NCI-H1048 (cell line): ENCODE results near the gene AMT.
"Not testable (repeated sequence)": the region's sequence is repeated elsewhere in the genome, so short reads cannot be mapped to it uniquely, and the experiment has no call there.

Experiments used
- DNase-seq: peaks from one replicate; lab custom pipeline; 2025; lab: John Stamatoyannopoulos, UW

The AMT gene

DNA sequence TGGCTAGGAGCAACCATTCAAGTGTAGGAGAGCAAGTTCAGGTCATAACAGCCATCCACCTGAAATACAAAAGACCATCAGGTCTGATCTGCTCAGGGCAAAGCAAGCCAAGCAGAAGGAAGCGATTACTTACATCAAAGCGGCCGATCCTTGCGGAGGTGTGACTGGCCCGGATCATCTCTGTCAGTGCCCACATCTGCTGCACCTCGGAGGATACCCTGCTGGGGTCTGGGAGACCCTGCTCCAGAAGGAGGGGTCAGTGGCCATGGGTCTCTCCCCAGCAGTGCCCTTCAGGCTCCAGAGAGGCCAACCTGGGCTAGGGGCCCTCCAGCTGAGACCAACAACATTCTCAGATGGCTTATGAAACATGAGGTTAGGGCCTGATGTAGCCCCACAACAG, 2.5 kb upstream of the AMT start:
- no peak for DNase-seq

DNA sequence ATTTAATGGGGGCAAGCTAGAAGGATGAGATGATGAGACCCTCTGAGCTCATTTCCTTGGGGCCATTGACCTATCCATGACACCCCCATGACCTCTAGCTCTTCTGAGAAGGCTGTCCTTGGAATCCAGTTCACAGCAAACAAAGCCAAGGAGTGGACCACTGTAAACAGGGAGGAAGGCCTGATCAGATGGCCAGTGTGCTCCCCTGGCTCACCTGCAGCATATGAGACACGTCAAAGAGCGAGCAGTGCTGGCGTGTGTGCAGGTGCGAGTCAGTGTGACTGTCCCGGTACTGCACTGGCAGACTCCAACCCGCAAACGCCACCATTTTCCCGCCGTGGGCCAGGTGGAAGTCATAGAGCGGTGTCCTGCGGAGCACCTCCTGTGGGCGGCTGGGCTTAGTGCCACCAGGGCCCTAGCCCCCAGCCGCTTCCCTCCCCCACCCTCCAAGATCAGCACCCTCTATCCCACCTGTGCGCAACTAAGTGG, 339 bp downstream of the AMT start:
- no peak for DNase-seq

DNA sequence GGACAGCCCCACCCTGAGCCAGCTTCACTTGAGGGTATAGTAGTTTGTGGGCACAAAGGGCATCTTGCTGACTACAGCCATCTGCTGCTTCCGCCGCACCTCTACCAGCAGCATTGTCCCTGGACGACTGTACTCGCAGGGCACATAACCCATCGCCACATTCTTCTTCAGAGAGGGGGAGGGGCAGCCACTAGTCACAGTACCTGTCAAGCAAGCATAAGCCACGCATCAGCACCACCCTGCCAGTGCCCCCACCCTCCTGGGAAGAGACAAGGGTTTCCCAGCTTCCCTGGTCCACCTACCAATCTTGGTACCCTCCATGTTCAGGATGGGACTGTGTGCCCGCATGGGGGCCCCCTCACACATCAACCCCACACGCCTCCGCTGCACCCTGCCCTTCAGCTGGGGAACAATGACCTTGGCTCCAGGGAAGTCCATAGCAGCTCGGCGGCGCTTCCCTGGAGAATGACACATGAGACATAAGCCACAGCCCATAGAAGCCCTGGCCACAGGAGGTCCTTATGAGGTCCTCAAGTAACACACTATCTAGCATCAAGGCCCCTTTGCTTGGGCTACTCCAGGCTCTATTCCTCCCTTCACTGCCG, 4.7 kb downstream of the AMT start:
- no peak for DNase-seq

DNA sequence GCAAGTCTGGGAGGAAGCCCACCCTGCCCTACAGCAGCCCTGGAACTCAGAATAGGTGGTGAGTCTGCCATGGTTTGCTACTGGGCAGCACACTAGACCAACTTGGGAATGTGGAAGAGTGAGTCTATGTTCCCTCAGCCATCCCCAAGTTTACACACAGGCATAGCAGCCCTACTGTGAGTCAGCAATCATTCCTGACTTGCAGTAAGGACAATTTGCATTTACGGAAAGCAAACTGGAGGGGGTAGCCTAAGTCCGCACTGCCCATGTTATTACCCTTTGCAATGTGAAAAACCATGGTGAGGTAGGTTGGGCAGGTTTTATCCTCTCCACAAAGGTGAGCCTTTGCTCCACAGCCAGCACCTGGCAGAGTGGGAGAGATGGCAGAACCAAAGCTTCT, 5.4 kb downstream of the AMT start:
- no peak for DNase-seq

DNA sequence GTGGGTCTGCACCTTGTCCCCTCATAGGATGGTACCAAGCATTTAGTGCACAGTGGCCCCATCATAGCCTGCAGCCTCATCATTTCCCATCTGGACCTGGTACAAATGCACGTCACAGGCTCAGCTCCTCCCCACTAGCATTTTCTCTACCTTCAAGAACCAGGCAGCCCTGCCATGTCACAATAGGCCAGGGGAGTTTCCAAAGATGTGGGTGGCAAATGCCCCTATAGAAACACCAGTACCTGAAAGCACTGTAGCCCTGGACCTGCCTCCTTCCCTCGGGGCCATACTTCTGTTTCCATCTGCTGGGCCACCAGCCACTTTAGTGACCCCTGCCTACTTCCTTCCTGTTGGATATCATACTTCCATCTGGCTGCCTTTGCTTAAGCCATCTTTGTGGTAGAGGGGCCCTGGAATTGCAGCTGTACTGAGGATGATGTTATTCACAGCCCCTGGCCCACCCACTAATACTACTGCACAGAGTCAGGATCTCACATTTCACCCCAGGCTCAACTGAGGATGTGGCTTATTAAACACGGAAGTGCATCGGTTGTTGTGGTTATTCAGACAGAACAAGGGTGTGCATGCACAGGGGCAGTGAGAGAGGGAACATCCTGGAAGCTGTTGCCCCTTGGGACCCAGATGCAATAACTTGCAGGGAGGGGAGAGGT, 6.2 kb downstream of the AMT start:
- no peak for DNase-seq

DNA sequence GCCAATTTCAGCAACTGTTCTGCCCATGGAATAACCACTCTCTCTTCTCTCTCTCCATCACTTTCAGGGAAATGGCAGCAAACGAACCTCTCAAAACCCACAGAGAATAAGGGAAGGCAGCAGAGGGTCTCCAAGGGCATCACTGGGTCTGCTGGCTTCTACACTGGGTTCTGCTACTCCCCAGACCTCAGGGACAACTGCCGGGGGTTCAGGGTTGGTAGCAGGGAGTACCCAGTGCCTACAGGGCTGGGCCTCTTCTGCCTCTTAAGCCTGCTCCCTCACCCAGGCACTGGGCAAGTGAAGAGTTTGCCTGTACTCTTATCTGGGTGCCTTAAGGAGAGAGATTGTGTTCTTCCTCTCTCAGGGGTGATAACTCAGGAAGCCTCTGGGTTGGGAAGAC, 7.5 kb downstream of the AMT start:
- no peak for DNase-seq

DNA sequence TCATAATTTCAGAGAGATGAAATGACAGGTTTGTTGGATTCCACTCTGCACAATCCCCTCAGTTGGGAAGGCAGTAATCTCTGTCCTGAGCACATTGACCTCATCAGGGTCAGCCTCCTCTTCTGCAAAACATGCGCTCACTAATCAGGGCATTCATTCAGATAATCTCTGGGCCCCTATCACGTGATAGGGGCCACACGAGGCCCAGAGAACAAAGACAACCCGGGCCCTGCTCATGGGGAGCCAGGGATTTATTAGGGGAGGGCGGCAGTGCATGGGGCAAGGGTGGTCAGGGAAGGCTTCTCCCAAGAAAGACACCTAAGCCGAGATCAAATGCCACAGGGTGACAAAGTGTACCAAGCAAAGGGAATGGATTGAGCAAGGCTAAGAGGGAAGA, 8.9 kb downstream of the AMT start:
- no peak for DNase-seq

DNA sequence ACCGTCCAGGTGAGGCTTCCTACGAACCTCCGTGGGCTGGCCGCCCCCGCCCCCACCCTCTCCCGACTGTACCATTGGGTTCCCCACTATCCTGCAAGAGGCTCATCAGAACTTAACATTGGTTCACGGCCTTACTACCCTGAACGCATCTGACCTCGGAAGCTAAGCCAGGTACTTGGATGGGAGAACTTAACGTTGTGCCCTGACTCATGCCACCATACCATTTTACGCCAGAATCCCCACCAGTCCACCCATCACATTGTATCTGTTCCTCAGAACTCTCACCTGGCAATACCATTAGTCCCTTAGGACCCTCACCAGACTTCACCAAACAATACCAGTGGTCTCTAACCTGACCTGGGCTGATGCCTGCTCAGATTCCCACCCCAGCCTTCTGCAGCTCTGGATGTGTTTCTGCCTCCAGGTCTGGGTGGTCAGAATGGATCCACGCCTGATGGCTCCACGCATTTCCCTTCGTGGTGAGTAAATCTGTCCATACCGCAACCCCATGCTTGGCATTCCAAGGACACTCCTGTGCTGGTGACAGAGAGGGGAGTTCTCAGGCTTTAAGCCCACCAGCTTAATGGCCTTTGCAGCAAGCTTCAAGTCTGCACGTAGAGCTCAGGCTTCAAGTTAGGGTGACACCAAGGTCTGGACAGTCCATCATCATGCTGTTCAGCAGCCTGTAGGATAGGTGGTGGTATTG, 9.5 kb downstream of the AMT start:
- DNase-seq = no peak

DNA sequence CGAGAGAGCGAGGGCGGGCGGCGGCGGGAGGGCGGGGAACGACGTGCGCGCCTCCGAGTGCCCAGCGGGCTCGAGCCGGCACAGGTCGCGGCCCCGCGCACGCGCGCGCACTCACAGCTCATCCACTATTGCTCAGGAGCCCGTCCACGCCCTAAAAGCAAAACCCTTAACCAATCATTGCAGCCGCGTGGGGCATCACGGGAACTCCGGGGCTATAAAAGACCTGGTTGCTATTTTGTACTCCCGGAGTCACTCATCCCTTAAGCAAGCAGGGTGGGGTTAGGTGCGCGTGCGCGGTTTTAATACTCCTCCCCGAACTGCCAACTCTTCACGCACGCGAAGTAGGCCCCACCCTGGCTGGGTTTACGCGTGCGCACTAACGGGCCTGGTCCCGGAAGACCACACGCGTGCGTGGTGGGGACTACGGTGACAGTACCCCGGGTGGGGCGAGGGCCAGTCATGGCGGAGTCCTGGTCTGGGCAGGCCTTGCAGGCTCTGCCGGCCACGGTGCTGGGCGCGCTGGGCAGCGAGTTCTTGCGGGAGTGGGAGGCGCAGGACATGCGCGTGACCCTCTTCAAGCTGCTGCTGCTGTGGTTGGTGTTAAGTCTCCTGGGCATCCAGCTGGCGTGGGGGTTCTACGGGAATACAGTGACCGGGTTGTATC, 10.2 kb downstream of the AMT start, which contains the start of the genes RHOA and TCTA:
Gene RHOA (minus strand): TSS at position 9 of the 664 bp plus-strand sequence. CDS start 36,387 bp downstream, outside the sequence.
Gene TCTA (plus strand): TSS at position 456 of the 664 bp plus-strand sequence. CDS start 4 bp downstream, at position 460.
- peak; percentile 99 for DNase-seq

DNA sequence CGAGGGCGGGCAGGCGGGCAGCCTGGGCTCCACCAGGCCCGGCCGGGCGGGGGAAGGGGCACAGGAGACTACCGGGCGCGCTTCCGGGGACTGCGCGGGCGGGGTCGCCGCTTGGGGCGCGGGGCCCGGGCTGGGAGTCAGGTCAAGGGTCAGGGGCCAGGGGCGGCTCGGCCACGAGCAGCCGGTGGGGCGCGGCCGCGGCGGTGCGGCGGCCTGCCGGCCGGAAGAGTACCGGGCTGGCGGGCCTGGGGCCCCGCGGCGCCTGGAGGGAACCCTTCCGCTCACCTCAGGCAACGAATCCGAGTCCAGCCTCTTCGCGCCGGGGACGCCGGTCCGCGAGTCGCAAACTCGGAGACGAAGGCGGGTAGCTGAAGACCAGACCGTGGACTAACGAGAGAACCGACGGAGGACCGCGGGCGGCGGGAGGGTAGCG, 10.7 kb downstream of the AMT start:
- no peak for DNase-seq

DNA sequence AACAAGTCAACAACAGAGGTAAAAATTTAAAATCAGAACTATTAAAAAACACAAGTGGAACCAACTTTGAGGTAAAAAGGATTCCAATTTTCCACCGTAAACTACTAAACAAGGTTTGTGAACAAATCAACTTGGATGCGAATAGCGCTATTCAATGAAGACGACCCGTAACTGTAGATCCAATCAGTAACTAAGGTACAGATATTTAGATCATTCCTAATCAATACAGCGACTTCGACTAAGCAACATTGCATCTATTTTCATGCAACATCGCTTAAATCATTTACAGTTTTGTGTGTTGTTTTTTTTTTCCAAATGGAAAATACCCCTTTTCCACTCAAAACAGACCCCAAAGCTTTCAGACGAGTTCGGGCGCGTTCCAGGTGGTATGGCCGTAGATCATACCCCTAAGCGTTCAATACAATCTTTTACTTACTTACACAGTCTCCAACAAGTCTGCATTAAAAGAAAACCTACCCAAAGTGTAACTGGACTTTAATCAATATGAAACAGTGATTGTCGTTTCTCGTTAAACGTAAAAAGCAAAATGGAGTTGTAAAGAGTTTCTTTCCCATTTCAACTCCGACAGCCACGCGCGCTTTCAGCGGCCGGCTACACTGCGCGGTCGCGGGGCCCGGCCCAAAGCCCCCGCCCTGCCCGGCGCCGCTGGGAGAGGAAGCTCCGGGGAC, 11.3 kb downstream of the AMT start:
- DNase-seq = no peak

DNA sequence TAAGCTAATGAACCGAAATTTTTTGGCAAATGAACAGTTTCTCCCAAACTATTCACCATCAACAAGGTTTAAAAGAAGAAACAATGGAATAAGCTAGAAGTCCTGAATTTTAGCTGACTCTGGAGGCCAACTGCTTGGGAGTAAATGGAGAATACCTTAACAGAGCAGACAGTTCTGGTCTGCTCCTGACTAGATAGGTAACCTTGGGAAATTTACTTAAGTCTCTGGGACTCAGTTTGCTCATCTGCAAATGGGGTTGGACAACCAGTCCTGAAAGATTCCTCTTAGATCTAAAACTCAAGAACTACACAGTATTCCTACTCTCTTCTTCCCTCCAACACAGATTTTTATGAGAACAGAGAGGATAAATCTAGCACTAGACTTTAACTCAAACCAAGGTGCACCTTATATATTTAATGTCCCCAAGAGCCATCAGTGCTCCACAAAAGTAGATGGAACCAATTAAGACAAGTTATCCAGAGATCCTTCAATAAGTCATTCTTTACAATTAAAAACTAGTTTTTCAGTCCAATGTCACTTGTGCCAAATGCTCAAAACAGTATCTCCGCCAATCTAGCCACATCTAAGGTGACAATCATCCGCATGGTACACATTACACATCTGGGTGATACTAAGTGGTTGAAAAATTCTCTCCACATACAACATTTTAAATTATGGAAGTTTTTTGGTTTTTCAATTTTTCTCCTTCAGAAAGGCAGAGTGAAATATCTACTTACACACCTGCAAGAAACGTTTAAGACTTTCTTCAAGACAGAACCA, 12.0 kb downstream of the AMT start:
- DNase-seq = no peak

DNA sequence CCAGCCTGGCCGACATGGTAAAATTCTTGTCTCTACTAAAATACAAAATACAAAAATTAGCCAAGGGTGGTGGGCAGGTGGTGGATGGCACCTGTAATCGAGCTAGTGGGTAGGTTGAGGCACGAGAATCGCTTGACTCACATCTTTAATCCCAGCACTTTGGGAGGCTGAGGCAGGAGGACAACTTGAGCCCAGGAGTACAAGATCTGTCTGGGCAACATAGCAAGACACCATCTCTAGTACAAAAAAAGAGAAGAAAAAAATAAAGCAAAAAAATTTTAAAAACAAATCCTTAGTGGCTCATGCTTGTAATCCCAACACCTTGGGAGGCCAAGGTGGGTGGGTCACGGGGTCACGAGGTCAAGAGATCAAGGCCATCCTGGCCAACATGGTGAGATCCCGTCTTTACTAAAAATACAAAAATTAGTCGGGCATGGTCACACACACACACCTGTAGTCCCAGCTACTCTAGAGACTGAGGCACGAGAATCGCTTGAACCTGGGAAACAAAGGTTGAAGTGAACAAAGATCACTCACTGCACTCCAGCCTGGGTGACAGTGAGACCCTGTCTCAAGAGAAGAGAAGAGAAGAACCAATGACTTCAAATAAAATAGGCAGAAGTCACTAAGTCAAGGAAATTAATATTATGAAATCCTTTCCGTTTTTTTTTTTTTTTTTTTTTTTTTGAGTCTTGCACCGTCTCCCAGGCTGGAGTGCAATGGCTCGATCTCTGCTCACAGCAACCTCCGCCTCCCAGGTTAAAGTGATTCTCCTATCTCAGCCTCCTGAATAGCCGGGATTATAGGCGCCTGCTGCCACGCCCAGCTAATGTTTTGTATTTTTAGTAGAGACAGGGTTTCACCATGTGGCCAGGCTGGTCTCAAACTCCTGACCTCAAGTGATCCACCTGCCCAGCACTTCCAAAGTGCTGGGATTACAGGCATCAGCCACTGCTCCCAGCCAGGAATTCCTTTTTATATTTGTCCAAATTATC, 15.4 kb downstream of the AMT start:
- DNase-seq = no peak

DNA sequence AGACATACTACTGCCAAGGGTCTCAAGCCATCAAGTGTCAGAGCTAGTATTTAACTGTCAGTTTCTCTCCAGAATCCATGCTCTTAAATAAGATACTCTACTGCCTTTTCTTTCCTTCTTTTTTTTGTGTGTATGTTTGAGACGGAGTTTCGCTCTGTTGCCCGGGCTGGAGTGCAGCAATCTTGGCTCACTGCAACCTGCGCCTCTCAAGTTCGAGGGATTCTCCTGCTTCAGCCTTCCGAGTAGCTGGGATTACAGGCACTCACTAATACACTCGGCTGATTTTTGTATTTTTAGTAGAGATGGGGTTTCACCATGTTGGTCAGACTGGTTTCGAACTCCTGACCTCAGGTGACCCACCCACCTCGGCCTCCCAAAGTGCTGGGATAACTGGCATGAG, 16.7 kb downstream of the AMT start:
- DNase-seq = not testable (repeated sequence)

DNA sequence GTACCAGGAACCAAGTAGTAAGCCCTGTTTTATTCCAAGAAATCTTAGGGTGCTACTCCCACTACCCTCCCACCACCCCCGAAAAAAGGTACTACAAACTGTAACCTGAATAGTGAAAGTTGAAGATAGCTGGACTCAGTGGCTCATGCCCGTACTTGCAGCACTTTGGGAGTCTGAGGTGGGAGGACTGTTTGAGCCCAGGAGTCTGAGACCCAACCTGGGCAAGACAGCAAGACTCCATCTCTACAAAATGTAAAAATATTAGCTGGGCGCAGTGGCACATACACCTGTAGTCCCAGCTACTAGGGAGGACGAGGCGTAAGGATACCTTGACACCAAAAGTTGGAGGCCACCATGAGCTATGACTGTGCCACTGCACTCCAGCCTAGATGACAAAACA, 18.4 kb downstream of the AMT start:
- DNase-seq = no peak

DNA sequence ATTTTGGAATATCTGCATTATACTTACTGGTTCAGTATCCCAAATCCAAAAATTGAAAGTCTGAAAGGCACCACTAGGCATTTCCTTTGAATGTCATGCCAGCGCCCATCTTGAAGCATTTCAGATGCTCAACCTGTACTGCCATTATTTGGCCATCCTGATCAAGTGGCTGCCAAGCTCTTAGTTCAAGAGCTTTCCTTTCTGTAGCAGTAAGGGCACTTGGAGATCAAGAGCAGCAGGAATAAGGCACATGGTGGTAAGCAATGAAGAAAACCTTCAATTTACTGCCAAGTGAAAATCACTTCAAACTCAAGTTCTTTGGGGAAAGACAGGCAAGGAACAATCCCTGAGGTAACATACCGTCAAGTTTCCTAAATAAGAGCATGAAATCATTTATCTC, 20.5 kb downstream of the AMT start:
- no peak for DNase-seq

DNA sequence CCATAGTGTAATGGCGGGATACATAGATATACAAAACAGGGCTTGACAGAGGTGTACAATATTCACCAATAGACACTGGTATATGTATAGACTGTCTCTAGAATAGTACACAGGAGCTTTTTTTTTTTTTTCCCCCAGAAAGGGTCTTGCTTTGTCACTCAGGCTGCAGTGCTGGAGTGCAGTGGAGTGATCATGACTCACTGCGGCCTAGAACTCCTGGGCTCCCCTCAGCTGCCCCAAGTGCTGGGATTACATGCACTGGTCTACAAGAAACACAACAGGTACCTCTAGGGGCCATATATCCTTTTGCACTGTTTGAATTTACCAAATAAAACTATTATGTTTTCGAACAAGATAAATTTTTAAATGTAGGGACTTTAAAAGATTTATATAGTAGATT, 22.8 kb downstream of the AMT start:
- no peak for DNase-seq

DNA sequence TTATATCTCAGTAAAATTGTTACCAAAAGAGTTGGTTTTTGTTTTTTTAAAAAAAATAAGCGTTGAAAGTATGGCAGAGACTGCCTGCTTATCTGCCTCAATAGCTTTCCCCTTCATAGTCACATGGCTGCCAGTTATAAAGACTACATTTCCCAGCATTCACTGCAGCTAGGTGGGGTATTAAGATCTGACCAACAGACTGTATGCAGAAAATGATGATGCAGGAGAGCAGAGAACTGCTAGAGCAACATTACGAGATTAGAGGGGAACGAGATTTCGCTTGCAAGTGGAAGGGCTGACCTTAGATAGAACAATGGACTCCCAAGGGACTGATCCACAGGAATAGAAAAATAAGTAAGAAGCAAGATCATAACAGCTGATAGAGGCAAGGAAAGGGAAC, 24.8 kb downstream of the AMT start:
- no peak for DNase-seq

DNA sequence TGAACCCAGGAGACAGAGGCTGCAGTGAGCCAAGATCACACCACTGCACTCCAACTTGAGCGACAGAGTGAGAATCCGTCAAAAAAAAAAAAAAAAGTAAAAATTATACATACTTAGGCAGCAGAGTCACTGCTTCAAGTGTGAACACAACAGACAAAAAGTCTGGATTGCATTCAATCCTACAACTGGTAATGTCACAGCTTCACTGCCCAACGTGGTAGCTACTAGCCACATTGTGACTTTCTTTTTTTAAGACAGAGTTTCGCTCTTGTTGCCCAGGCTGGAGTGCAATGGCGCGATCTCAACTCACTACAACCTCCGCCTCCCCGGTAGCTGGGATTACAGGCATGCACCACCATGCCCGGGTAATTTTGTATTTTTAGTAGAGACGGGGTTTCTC, 31.0 kb downstream of the AMT start:
- not testable (repeated sequence) for DNase-seq

DNA sequence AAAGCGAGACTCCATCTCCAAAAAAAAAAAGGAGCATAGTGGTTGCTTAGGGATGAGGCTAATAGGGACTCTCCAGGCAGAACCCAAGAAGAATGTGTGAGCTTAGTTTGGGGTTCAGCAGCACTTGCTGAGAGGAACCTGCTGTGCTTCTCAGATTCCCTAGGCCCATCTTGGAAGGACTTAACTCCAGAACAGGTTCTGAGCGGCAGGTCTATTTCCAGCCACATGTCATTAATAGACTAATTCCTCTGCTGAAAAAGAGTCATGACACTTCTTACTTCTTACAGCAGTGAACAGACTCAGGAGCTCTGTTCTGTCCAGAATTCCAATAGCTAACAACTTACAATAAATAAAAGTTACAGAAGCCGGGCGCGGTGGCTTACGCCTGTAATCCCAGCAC, 33.0 kb downstream of the AMT start:
- DNase-seq = no peak
